IPS-20b (cell line): ENCODE measurements around the gene NSG2.
"Not testable (repeated sequence)": the region's sequence is repeated elsewhere in the genome, so short reads cannot be mapped to it uniquely, and the experiment has no call there.

ENCODE experiments used
- H3K27ac ChIP-seq: one replicate; pipeline ENCODE4 v1.5.1; 2013; ENCODE audit warnings: low read length
- H3K27me3 ChIP-seq: 2 replicates; pipeline ENCODE4 v1.6.1; 2013; ENCODE audit warnings: mild to moderate bottlenecking, low read length, inconsistent platforms; ENCODE audit not compliant: insufficient read depth
- H3K36me3 ChIP-seq: 2 replicates; pipeline ENCODE4 v1.6.1; 2013; ENCODE audit warnings: low read depth, mild to moderate bottlenecking, inconsistent platforms, low read length, moderate library complexity; ENCODE audit not compliant: insufficient read depth
- H3K4me1 ChIP-seq: 2 replicates; pipeline ENCODE4 v1.6.1; 2013; ENCODE audit warnings: mild to moderate bottlenecking, control low read depth, inconsistent platforms, low read length, moderate library complexity; ENCODE audit not compliant: insufficient read depth
- H3K4me3 ChIP-seq: 2 replicates; pipeline ENCODE4 v1.5.1; 2013; ENCODE audit warnings: mild to moderate bottlenecking, low read length, inconsistent platforms
- H3K9ac ChIP-seq: 2 replicates; pipeline ENCODE4 v1.6.1; 2013; ENCODE audit warnings: low read depth, mild to moderate bottlenecking, inconsistent platforms, low read length, moderate library complexity
- H3K9me3 ChIP-seq: 2 replicates; pipeline ENCODE4 v1.6.1; 2013; ENCODE audit warnings: mild to moderate bottlenecking, low read depth, low read length, inconsistent platforms; ENCODE audit not compliant: insufficient read depth

Gene NSG2

GRCh38 chr5:174093123-174093522, 47.6 kb downstream of the NSG2 start:
- Histone ChIP-seq H3K9ac (no peak overlapping the region), H3K9me3 (no peaks in the 10 kb centered on the region), H3K27me3 (no peaks in the 10 kb centered on the region), H3K4me1 (no peaks in the 10 kb centered on the region), H3K27ac (no peak overlapping the region), H3K36me3 (no peaks in the 10 kb centered on the region), H3K4me3 (no peak overlapping the region)

DNA sequence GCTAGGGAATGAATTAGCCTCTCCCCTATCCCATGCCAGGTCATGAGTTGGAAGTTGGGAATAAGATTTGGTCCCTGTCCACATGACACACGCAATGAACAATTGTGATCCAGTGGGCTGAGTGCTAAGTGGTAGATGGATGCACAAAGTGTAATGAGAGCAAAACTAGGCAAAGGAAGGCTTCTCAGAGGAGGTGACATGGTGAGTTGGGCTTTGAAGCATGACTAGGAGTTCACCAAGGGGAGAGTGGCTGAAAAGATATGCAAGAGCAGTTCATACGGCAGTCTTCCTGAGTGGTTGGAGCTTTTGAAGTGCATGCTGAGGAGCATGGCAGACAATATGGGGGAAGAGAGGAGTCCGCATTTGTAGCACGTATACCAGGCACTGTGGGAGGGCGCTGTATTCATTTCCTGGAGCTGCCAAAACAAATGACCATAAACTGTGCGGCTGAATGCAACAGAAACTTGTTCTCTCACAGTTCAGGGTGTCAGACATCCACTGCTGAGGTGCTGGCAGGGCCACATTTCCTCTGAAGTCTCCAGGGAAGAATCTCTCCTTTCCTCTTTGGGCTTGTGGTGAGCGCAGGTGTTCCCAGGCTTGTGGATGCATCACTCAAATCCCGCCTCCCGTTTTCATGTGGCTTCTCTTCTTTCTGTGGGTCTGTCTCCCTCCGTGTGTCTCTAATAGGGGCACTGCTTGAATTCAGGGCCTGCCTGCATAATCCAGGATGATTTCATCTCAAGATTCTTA, 49.5 kb downstream of the NSG2 start:
- Histone ChIP-seq H3K27me3 (no peaks in the 10 kb centered on the region), H3K4me3 (no peak overlapping the region), H3K9ac (no peak overlapping the region)

GRCh38 chr5:174096619-174097018, 51.1 kb downstream of the NSG2 start:
- Histone ChIP-seq H3K9me3 (no peaks in the 10 kb centered on the region), H3K27me3 (no peaks in the 10 kb centered on the region), H3K36me3 (no peaks in the 10 kb centered on the region), H3K4me3 (no peak overlapping the region), H3K9ac (no peak overlapping the region), H3K27ac (no peak overlapping the region), H3K4me1 (no peaks in the 10 kb centered on the region)

More for the DNA sequence above, 49.5 kb downstream of the NSG2 start:
- H3K36me3 ChIP-seq = no peaks in the 10 kb centered on the region
- no peaks in the 10 kb centered on the region for H3K9me3 ChIP-seq
- no peaks in the 10 kb centered on the region for H3K4me1 ChIP-seq
- no peak overlapping the region for H3K27ac ChIP-seq

DNA sequence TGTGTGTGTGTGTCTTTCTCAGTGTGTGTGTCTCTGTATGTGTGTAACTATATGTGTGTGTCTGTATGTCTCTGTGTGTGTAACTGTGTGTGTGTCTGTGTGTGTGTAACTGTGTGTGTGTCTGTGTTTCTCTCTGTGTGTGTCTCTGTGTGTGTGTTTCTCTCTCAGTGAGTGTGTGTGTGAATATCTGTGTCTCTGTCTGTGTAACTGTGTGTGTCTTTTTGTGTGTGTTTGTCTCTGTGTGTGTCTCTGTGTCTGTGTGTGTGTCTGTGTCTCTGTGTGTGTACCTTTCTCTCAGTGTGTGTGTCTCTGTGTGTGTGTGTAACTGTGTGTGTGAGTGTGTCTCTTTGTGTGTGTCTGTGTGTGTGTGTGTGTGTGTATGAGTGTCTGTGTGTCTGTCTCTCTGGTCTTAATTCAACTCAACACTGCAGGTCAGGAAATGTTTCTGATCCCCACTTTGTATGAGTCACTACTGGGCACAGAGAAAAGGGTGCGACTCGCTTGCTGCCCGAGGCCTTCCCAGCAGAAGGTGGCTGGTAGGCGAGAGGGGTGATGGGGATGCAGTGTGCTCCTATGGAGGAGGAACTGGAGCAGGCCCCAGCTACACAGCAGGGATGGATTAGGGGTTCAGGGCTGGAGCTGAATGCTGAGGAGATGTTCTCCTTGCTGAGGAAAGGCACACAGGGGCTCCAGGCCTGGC, 52.1 kb downstream of the NSG2 start:
- H3K27me3 ChIP-seq = no peaks in the 10 kb centered on the region
- H3K4me3 ChIP-seq = no peak overlapping the region
- no peaks in the 10 kb centered on the region for H3K36me3 ChIP-seq
- no peaks in the 10 kb centered on the region for H3K9me3 ChIP-seq
- no peaks in the 10 kb centered on the region for H3K4me1 ChIP-seq
- H3K27ac ChIP-seq = no peak overlapping the region
- H3K9ac ChIP-seq = no peak overlapping the region

DNA sequence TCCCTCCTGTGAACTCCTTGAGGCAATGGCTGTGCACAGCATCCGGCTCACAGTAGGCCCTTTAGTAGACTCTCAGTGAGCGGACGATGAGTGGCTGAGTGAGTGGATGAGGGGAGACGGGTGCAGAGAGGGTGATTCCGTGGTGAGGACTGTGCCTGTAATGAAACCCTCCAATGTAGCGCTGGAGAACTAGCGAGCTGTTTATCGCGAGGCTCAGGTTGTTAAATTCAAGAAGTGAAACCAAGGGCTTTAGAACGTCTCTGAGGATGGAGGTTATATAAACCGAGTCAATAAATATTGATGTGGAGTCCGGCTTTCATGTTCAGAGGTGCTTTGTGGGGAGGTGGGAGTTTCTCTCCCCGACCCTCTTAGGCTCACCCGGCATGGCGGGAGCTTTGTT, 53.2 kb downstream of the NSG2 start:
- Histone ChIP-seq H3K9me3 (no peaks in the 10 kb centered on the region), H3K4me1 (no peaks in the 10 kb centered on the region), H3K27ac (no peak overlapping the region), H3K36me3 (no peaks in the 10 kb centered on the region), H3K9ac (no peak overlapping the region), H3K4me3 (no peak overlapping the region), H3K27me3 (no peaks in the 10 kb centered on the region)

DNA sequence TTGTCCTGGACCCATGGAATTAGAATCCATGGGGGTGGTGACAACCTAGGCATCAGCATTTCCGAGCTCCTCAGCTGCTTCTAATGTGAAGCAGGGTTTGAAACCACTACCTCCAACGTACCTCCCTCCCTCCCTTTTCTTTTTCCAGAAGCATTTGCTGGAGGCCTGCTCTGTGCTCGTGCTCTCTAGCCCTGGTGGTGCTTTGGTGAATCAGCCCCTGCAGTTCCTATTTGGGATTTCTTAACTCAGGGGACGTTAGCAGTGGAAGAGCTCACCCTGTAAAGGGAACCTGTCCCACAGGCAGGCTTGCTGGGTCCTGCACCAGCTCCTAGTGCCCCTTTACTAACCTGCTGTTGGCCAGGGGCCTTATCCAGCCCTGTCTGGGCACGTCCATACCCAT, 55.0 kb downstream of the NSG2 start:
- Histone ChIP-seq H3K27me3 (no peaks in the 10 kb centered on the region), H3K27ac (no peak overlapping the region), H3K4me1 (no peaks in the 10 kb centered on the region), H3K9ac (no peak overlapping the region), H3K9me3 (no peaks in the 10 kb centered on the region), H3K4me3 (no peak overlapping the region), H3K36me3 (no peaks in the 10 kb centered on the region)

DNA sequence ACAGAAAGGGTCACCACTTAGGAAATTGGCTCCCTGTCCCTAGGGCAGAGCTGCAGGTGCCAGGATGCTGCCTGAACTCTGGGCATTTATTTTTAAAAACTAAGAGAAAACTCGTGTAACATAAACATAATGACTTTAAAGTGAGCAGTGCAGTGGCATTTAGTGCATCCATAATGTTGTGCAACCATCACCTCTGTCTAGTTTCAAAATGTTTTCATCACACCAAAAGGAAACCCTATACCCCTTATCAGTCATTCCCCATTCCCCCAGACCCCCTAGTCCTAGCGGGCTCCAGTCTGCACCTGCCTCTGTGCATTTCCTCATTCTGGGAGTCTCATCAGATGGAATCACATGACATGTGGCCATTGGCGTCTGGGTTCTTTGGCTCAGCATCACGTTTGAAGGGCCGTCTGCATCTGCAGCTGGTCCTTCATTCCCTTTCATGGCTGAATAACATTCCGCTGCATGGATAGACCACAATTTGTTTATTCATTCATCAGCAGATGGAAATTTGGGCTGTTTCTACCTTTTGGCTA, 55.8 kb downstream of the NSG2 start:
- H3K36me3 ChIP-seq = no peaks in the 10 kb centered on the region
- no peaks in the 10 kb centered on the region for H3K9me3 ChIP-seq
- H3K4me3 ChIP-seq = no peak overlapping the region
- no peak overlapping the region for H3K27ac ChIP-seq
- no peaks in the 10 kb centered on the region for H3K27me3 ChIP-seq
- H3K4me1 ChIP-seq = no peaks in the 10 kb centered on the region
- H3K9ac ChIP-seq = no peak overlapping the region

DNA sequence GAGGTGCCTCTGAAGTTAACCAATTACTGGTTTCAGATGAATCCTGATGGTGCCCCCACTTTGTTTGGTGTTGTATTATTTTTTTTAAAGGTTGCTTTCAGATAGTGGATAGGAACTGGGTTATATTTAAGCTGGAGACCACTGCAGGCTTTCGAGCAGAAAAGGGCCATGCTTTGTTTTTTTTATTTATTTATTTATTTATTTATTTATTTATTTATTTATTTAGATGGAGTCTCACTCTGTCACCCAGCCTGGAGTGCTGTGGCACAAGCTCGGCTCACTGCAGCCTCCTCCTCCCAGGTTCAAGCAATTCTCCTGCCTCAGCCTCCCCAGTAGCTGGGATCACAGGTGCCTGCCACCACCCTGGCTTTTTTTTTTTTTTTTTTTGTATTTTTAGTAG, 57.1 kb downstream of the NSG2 start:
- not testable (repeated sequence) for H3K4me1 ChIP-seq, H3K27ac ChIP-seq, H3K27me3 ChIP-seq, H3K36me3 ChIP-seq, H3K4me3 ChIP-seq, H3K9ac ChIP-seq, H3K9me3 ChIP-seq

DNA sequence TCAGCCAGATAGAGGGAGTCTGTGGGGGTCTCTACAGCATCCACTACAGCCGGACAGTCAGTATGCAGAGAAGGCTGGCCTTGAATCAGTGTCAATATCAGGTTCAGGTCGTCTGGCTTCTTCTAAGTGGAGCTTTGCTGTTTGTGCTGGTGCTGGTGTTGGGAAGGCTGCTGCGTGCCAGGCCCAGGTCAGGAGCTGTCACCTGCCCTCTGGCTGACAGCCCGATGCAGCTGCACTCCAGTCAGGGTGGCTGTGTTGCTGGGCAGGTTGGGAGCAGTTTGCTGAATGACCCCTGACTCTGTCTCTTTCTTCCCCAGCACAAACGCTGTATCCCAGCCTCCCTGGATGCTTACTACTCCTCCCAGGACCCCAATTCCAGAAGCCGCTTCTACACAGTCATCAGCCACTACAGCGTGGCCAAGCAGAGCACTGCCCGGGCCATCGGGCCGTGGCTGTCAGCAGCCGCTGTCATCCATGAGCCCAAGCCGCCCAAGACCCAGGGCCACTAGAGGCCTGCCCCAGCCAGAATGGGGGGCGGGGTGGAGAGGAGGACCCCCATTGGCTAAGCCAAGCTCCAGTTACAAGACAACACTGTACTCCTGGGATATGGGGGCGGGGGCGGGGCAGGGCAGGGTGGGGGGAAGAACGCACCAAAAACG, 61.6 kb downstream of the NSG2 start:
- H3K4me3 ChIP-seq = no peak overlapping the region
- no peaks in the 10 kb centered on the region for H3K27me3 ChIP-seq
- H3K36me3 ChIP-seq = no peaks in the 10 kb centered on the region
- H3K4me1 ChIP-seq = no peaks in the 10 kb centered on the region
- H3K9me3 ChIP-seq = no peaks in the 10 kb centered on the region
- no peak overlapping the region for H3K27ac ChIP-seq
- no peak overlapping the region for H3K9ac ChIP-seq

- Histone ChIP-seq H3K27me3 (no peaks in the 10 kb centered on the region), H3K4me3 (no peak overlapping the region), H3K27ac (no peak overlapping the region), H3K36me3 (no peaks in the 10 kb centered on the region), H3K9me3 (no peaks in the 10 kb centered on the region), H3K4me1 (no peaks in the 10 kb centered on the region), H3K9ac (no peak overlapping the region)
Measured at GRCh38 chr5:174108745-174109144, 63.2 kb downstream of the NSG2 start.

- H3K9ac ChIP-seq = no peak overlapping the region
- no peaks in the 10 kb centered on the region for H3K4me1 ChIP-seq
- no peak overlapping the region for H3K27ac ChIP-seq
- no peaks in the 10 kb centered on the region for H3K9me3 ChIP-seq
- H3K27me3 ChIP-seq = no peaks in the 10 kb centered on the region
- no peaks in the 10 kb centered on the region for H3K36me3 ChIP-seq
- H3K4me3 ChIP-seq = no peak overlapping the region
Measured at GRCh38 chr5:174109698-174110260, 64.3 kb downstream of the NSG2 start.
